T-helper 1 cell treated with Interleukin-12 subunit alpha and Interleukin-12 subunit beta and Interleukin-4 antibody, amounts not matched to agents 30 ng/mL and 1 ng/mL, for 36 hours (primary cell): ENCODE results near the gene KLRK1. TPM values are rescaled to one million over a fixed set of nuclear protein-coding genes. Genes with fewer than 3 reads are reported as not detected.
"Not testable (repeated sequence)": the region's sequence is repeated elsewhere in the genome, so short reads cannot be mapped to it uniquely, and the experiment has no call there.

Experiments
- intact Hi-C: fragments of 100-400 bp; cut with micrococcal nuclease; formaldehyde crosslinking; loops from one replicate; pipeline ENCODE4 v1.15.1; 2024
- total RNA-seq: library from RNA; stranded (reverse); gene quantifications from 2 replicates; pipeline ENCODE4 v1.2.3, GENCODE V29; 2022

Gene KLRK1
- total RNA-seq, 1 donor from 2014 or later = 0.12 TPM

- intact Hi-C loops = loop anchor here (2.0 to 10.0 kb wide), 10 partner anchors 43 to 1339 kb away; partner anchors contain the start of genes CLEC2B, MAGOHB, SMIM10L1 and STYK1
Measured at GRCh38 chr12:10363914-10364814, 25.7 kb downstream of the KLRK1 start.

GRCh38 chr12:10363658-10363913 lies 26.3 kb downstream of the KLRK1 start:
- intact Hi-C loops = loop anchor here (5.0 to 10.0 kb wide), 5 partner anchors 341 to 1339 kb away; partner anchors contain the start of gene CLEC2B

DNA sequence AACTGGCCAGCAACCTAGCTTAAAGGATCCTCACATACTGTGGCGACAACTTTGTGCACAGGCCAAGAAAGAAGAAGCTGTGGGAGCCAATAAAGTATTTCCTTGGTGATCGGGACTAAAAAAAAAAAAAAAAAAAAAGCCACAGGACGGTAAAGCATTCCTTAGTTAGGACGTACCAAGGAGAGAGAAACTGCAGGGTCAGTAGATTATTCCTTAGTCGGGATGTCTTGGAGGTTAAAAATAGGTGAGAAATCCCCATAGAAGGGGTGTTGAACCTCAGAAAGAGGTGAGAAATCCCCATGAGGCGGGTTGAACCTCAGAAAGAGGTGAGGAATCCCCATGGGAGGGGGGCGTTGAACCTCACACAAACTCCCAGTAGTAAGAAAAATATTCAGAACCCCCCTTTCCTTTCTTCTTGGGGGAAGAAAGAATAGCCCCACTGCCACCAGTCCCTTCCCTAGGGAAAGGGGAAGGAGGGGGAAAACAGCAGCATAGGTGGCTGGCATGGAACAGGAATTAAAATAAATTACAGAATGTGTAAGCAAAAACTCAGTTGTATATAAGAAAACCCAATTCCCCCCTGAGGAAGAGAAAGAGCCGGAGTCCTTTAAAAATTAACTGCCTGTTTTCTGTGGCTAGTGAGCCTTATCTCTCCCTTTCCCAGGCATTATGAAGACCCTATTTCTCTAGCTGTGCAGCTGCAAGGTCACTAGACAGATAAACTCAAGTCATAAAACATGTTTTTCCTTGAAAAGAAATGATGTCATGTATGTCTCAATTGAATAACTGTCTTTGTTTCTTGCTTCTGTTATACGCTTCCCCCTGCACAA lies 26.8 kb downstream of the KLRK1 start:
- intact Hi-C loops = loop anchor here (5.0 to 10.0 kb wide), 5 partner anchors 342 to 1338 kb away; partner anchors contain the start of gene CLEC2B

DNA sequence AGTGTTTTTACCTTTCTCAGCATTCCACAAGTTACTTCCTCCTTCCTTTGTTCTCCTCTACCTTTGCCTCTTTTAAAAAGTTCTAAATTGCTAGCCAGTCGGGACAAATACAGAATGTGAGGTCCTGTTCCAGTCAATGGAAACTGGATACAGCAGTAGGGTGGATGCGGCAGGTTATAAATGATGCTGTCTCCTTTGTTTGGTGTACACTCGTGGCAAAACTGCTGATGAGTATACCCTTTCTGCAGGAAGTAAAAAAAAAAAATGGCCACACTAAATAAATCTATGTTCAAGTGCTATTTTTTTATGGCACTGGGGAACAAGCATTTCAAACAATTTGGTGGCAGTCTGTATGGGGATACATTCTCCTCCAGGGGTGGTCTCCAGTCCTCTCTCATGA lies 27.5 kb downstream of the KLRK1 start:
- intact Hi-C loops = loop anchor here (5.0 to 10.0 kb wide), 5 partner anchors 342 to 1338 kb away; partner anchors contain the start of gene CLEC2B

GRCh38 chr12:10361622-10362021 lies 28.2 kb downstream of the KLRK1 start:
- intact Hi-C loops = loop anchor here (5.0 to 10.0 kb wide), 5 partner anchors 343 to 1337 kb away; partner anchors contain the start of gene CLEC2B

DNA sequence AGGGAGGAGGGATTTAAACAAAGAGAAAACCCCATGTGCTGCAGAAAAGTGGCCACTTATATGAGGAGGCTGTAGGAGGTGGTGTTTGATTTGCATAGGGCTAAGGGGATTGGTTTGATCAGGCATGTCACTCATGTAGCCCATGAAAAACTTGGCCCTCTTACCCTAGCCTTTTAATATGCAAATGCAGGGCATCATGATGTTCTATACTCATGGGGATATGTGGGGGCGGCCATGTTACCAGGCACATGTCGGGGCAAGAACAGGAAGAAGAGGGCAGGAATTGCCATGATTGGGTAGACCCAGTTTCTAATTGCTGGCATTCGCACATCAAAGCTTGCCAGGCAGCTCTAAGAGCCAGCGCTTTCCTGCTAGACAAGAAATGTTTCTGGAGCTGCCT lies 28.8 kb downstream of the KLRK1 start:
- intact Hi-C loops = loop anchor here (5.0 to 10.0 kb wide), 5 partner anchors 344 to 1336 kb away; partner anchors contain the start of gene CLEC2B

DNA sequence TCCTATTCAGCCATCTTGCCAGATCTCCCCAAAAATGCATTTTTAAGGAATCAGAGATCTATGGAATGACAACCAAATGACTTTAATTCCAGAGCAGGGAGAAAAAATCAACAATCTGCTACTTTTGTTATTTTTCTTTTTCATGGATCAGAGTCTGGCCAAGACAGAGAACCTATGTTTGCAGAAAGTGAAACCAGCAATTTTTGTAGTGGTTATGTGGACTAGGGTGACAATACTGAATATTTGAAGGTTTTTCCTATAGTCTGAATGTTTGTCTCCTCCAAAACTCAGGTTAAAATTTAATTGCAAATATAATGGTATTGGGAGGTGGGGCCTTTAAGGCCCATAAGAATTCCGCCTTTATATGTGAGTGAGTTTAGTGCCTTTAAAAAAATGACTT lies 30.9 kb downstream of the KLRK1 start:
- intact Hi-C loops = no loop called here

- intact Hi-C loops = no loop called here
Measured at GRCh38 chr12:10358131-10358530, 31.7 kb downstream of the KLRK1 start.

- intact Hi-C loops = no loop called here
Measured at GRCh38 chr12:10354502-10354901, 35.3 kb downstream of the KLRK1 start.

DNA sequence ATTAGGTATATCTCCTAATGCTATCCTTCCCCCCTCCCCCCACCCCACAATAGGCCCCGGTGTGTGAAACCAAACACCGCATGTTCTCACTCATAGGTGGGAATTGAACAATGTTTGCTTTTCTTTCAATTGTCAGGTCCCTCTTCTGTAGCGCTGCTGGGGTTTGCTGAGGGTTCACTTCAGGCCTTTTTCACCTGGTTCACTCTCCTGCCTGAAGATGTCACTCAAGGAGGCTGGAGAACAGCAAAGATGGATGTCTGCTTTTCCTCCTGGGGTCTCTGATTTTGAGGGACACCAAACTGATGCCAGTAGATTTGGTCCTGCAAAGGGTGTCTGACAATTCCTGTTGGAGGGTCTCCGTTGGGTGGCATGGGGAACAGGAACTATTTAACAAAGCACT lies 35.8 kb downstream of the KLRK1 start:
- intact Hi-C loops = no loop called here

- intact Hi-C loops = not testable (repeated sequence)
Measured at GRCh38 chr12:10351457-10351856, 38.4 kb downstream of the KLRK1 start.

DNA sequence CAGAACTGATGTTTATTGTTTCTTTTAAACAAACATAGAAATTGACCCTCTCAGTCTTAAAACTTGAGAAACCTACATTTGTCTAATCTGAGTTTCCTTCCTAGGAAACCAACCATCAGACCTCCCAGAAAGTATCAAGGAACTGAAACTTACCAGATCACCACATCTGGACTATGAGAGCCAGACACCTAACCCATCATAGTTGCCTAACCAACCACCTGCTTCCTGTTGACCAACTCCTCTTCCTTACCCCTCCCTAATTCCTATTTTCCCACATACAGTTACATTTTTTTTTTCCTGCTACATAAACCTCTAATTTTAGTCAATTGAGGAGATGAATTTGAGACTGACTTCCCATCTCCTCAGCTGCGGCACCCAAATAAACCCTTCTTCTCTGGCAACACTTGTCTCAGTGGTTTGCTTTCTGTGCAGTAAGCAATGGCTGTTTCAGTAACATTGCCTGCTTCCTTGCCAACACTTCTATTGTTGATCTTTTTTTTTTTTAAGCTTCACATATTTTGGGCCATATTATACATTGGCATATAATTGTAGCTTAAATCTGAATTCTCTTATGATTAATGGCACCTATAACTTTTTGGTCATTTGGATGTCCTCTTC lies 47.8 kb downstream of the KLRK1 start:
- intact Hi-C loops = no loop called here

GRCh38 chr12:10340946-10341345 lies 48.9 kb downstream of the KLRK1 start:
- intact Hi-C loops = not testable (repeated sequence)

DNA sequence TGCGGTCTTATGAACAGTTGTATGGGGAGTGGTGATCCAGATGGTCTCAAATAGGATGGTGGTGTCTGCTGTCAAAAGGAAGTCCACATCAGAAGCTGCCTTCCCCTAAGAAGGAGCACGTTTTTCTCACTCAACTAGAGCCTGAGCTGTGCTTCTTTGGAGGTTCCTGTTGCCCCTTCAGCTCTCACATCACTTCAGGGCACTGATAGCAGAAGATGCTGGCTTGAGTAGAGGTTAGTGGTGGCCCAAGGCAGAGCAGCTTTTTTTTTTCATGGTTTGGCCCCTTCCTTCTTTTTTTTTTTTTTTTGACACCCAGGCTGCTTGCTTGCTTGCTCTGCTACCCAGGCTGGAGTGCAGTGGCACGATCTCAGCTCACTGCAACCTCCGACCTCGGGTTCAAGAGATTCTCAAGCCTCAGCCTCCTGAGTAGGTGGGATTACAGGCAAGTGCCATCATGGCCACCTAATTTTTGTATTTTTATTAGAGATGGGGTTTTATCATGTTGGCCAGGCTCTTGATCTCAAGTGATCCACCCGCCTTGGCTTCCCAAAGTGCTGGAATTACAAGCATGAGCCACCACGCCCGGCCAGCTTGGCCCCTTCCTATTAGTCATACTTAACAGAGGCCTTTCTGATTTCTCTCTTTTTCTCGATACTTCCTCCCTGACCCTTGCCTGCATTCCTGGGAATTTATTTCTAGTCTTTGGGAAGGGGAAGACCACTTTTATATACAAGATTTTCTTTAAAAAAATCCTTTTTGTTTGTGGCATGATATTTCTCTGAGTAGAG lies 50.6 kb downstream of the KLRK1 start:
- intact Hi-C loops = no loop called here

- intact Hi-C loops = not testable (repeated sequence)
Measured at GRCh38 chr12:10338470-10338869, 51.4 kb downstream of the KLRK1 start.

GRCh38 chr12:10336196-10336595 lies 53.6 kb downstream of the KLRK1 start:
- intact Hi-C loops = not testable (repeated sequence)

DNA sequence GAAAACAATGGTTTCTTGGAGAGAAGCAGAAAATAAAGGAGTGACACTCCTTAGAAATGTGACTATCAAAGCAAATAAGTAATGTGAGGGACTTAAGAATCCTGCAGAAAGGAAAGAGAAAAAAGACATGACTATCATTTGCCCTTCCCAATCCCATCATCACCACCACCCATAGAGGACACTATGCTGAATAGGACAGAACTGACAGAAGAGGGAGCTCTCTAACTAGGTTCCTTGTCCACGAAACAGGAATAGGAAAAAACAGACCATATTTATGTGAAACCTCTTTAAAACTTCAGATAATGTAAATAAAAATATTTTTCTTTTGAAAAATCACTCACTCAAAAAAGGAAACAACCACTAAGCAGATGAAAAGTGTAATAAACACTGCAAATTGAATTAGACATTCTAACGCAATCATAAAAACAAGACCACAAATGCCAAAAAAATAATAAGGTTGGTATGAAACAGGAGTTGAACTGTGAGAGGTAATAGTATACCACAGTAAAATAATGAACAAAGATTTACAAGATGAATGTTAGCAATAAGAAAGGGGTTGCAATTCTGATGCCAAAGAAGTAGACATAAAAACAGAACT lies 58.1 kb downstream of the KLRK1 start:
- intact Hi-C loops = loop anchor here (1.0 kb wide), 3 partner anchors 231 to 419 kb away; partner anchors contain the start of gene STYK1

DNA sequence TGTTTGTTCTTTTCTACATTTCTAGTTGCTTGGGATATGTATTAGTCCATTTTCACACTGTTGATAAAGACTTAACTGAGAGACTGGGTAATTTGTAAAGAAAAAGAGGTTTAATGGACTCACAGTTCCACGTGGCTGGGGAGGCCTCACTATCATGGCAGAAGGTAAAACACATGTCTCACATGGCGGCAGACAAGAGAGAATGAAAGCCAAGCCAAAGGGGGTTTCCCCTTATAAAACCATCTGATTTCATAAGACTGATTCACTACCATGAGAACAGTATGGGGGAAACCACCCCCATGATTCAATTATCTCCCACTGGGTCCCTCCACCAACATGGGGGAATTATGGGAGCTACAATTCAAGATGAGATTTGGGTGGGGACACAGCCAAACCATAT lies 61.1 kb downstream of the KLRK1 start:
- intact Hi-C loops = not testable (repeated sequence)
